Liver (tissue), 9 donors: ENCODE measurements around the gene VEPH1. TPM values are rescaled to one million over a fixed set of nuclear protein-coding genes. Genes with fewer than 3 reads are reported as not detected.

Source experiments
- DNase-seq: peaks from one replicate; pipeline ENCODE4 v3.0.0-alpha.2; 2017; ENCODE audit warnings: low spot score
- H3K27ac ChIP-seq, 2 donors: one replicate each; pipeline ENCODE4 v1.7.0; 2013; ENCODE audit warnings: inconsistent platforms in 2 of 2, low read length in 2 of 2, control low read depth in 1 of 2, low read depth in 1 of 2, mild to moderate bottlenecking in 1 of 2
- H3K27me3 ChIP-seq, 4 donors: one replicate each; pipeline versions ENCODE4 v1.6.1 to v1.7.0; 2013; ENCODE audit warnings: low read length in 3 of 4, inconsistent platforms in 1 of 4, mild to moderate bottlenecking in 1 of 4, moderate library complexity in 1 of 4; ENCODE audit not compliant: control insufficient read depth in 4 of 4, insufficient read depth in 4 of 4
- H3K36me3 ChIP-seq, 4 donors: one replicate each; pipeline versions ENCODE4 v1.6.1 to v1.7.0; 2013; ENCODE audit warnings: low read length in 3 of 4, mild to moderate bottlenecking in 3 of 4, low read depth in 1 of 4, moderate library complexity in 1 of 4; ENCODE audit not compliant: control insufficient read depth in 4 of 4, insufficient read depth in 3 of 4
- H3K4me1 ChIP-seq, 4 donors: one replicate each; pipeline versions ENCODE4 v1.6.1 to v1.7.0; 2013; ENCODE audit warnings: low read length in 3 of 4, mild to moderate bottlenecking in 3 of 4, moderate library complexity in 1 of 4; ENCODE audit not compliant: control insufficient read depth in 4 of 4, insufficient read depth in 4 of 4
- H3K4me3 ChIP-seq, 3 donors: one replicate each; pipeline versions ENCODE4 v1.6.1 to v1.7.0; 2013; ENCODE audit warnings: low read length in 3 of 3, control low read depth in 1 of 3, low read depth in 1 of 3, mild to moderate bottlenecking in 1 of 3
- H3K9ac ChIP-seq, 2 donors: one replicate each; pipeline ENCODE4 v1.7.0; 2013; ENCODE audit warnings: low read length in 2 of 2, mild to moderate bottlenecking in 2 of 2, moderate library complexity in 2 of 2, control low read depth in 1 of 2, low read depth in 1 of 2
- H3K9me3 ChIP-seq, 4 donors: one replicate each; pipeline versions ENCODE4 v1.6.1 to v1.7.0; 2013; ENCODE audit warnings: low read length in 3 of 4; ENCODE audit not compliant: control insufficient read depth in 4 of 4
- EGR1 ChIP-seq, 2 donors: IDR thresholded peaks; 2 replicates each; pipeline ENCODE4 v1.6.1; 2016 to 2018; ENCODE audit warnings: antibody characterized with exemption in 2 of 2, low read depth in 2 of 2
- FOXA1 ChIP-seq: IDR thresholded peaks from 2 replicates; pipeline ENCODE4 v1.6.1; 2016; ENCODE audit warnings: antibody characterized with exemption
- FOXA2 ChIP-seq: IDR thresholded peaks from 2 replicates; pipeline ENCODE4 v1.6.1; 2016; ENCODE audit warnings: antibody characterized with exemption
- GABPA ChIP-seq, 2 donors: IDR thresholded peaks in 1 of 2; conservative IDR thresholded peaks in 1 of 2; 2 replicates each; pipeline ENCODE4 v1.6.1; 2016; ENCODE audit warnings: antibody characterized with exemption in 2 of 2, mild to moderate bottlenecking in 1 of 2, moderate library complexity in 1 of 2
- HNF4G ChIP-seq: IDR thresholded peaks from 2 replicates; pipeline ENCODE4 v1.6.1; 2016; ENCODE audit warnings: antibody characterized with exemption
- JUND ChIP-seq, 2 donors: IDR thresholded peaks; 2 replicates each; pipeline ENCODE4 v1.6.1; 2016; ENCODE audit warnings: antibody characterized with exemption in 2 of 2
- NR2F2 ChIP-seq: IDR thresholded peaks from 2 replicates; pipeline ENCODE4 v1.6.1; 2016; ENCODE audit warnings: antibody characterized with exemption
- RAD21 ChIP-seq, 2 donors: IDR thresholded peaks; 2 replicates each; pipeline ENCODE4 v1.6.1; 2016; ENCODE audit warnings: antibody characterized with exemption in 2 of 2, mild to moderate bottlenecking in 2 of 2
- RXRA ChIP-seq, 2 donors: IDR thresholded peaks; 2 replicates each; pipeline ENCODE4 v1.6.1; 2017 to 2018; ENCODE audit warnings: antibody characterized with exemption in 2 of 2, mild to moderate bottlenecking in 1 of 2
- TAF1 ChIP-seq: conservative IDR thresholded peaks from 2 replicates; pipeline ENCODE4 v1.6.1; 2016; ENCODE audit warnings: antibody characterized with exemption, mild to moderate bottlenecking
- YY1 ChIP-seq: IDR thresholded peaks from 2 replicates; pipeline ENCODE4 v1.6.1; 2016; ENCODE audit warnings: antibody characterized with exemption, mild to moderate bottlenecking
- WGBS: extraction: QIAGEN DNeasy Blood & Tissue Kit; methylation state at CpG from one replicate; pipeline ENCODE4 v1.1.7; 2013; 5-methylcytosine and 5-hydroxymethylcytosine counted together
- polyA plus RNA-seq, 2 donors: library from polyadenylated mRNA; stranded (reverse) in 1 of 2; unstranded in 1 of 2; fragments of 200-250 nt in 1 of 2; fragments of >200 nt in 1 of 2; fragmentation: Nextera tagmentation in 1 of 2; extraction: Ambion mirVana in 1 of 2; gene quantifications; one replicate each; pipeline versions ENCODE4 v1.2.1 to v1.2.3, GENCODE V29; 2013 to 2015
- total RNA-seq, 2 donors: library from RNA; depleted of rRNA; stranded (reverse); fragments of >200 nt; gene quantifications; one replicate each; pipeline ENCODE4 v1.2.3, GENCODE V29; 2014
- TF ChIP-seq, protein P1 (sequence below): fragments of 150-350 bp; IDR thresholded peaks from 2 replicates; pipeline ENCODE4 v1.5.1; 2017; ENCODE audit warnings: improper control_type of control experiment, low read depth, low read length; ENCODE audit not compliant: missing input control
- TF ChIP-seq, protein P2 (sequence below): IDR thresholded peaks from 2 replicates; pipeline ENCODE4 v1.6.1; 2016; ENCODE audit warnings: antibody characterized with exemption
- TF ChIP-seq, protein P3 (sequence below): IDR thresholded peaks from 2 replicates; pipeline ENCODE4 v1.6.1; 2016; ENCODE audit warnings: antibody characterized with exemption
- TF ChIP-seq, protein P4 (sequence below): IDR thresholded peaks from 2 replicates; pipeline ENCODE4 v1.6.1; 2016; ENCODE audit warnings: antibody characterized with exemption, mild to moderate bottlenecking
- donor health status: healthy.
- donor health status: healthy.
- donor health status: healthy.
- donor health status: healthy.
- donor health status: healthy.

The VEPH1 gene
- total and polyA plus RNA-seq, 4 donors = 0.60 to 3.3 (median 1.2) TPM

DNA sequence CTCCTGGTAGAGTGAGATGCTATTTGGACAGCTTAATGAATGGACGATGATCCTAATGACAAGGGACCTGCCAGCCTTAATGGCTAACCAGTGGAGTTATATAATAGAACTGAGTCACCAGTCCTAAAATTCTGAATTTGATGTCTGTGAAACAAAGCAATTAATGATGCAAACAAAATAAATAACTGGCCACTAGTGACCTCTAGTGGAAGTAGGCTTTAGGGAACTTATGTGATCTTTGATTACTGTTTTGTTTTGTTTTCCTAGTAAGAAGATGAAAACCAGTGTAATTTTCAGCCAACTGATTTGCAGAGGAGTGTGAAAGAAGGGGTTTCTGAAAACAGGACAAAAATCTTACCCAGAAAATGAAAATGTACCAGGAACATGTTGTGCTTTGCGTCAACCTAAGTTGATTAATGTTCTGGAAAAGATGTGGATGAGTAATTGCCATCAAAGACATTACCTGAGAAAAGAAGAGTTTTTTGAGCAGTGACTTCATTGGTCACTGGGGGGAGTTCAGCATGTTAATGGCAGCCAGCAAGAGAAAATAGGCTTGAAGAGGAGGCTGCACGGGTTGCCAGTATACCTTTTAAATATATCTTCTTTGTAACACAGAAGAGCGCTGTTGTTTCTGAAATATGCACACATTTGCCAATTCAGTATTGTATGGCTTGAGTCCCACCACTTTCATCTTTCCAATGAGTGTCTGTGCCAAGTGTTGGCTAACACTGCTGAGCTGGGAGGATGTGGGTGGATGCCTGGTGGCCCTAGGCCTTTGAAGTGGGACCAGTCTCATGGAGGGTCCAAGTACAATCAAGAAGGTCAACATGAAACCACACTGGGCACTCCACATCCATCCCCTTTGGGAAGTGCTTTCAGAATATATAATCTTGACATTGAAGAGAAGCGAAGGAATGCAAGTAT is 9.3 kb downstream of the VEPH1 start:
- H3K27me3 ChIP-seq = no peaks in the 10 kb centered on the region
- 83% methylated on average over 5 of the region's 5 CpGs for WGBS
- no peak for TF ChIP-seq JUND (IDR thresholded peaks at IDR 0.05)
- TF ChIP-seq, protein P1, sequence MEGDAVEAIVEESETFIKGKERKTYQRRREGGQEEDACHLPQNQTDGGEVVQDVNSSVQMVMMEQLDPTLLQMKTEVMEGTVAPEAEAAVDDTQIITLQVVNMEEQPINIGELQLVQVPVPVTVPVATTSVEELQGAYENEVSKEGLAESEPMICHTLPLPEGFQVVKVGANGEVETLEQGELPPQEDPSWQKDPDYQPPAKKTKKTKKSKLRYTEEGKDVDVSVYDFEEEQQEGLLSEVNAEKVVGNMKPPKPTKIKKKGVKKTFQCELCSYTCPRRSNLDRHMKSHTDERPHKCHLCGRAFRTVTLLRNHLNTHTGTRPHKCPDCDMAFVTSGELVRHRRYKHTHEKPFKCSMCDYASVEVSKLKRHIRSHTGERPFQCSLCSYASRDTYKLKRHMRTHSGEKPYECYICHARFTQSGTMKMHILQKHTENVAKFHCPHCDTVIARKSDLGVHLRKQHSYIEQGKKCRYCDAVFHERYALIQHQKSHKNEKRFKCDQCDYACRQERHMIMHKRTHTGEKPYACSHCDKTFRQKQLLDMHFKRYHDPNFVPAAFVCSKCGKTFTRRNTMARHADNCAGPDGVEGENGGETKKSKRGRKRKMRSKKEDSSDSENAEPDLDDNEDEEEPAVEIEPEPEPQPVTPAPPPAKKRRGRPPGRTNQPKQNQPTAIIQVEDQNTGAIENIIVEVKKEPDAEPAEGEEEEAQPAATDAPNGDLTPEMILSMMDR = peak; percentile 49
- TF ChIP-seq FOXA2 = no peak
- no peak for TF ChIP-seq NR2F2
- TF ChIP-seq RAD21 (IDR thresholded peaks at IDR 0.05) = peak; percentile 74 to 76
- TF ChIP-seq, protein P2, sequence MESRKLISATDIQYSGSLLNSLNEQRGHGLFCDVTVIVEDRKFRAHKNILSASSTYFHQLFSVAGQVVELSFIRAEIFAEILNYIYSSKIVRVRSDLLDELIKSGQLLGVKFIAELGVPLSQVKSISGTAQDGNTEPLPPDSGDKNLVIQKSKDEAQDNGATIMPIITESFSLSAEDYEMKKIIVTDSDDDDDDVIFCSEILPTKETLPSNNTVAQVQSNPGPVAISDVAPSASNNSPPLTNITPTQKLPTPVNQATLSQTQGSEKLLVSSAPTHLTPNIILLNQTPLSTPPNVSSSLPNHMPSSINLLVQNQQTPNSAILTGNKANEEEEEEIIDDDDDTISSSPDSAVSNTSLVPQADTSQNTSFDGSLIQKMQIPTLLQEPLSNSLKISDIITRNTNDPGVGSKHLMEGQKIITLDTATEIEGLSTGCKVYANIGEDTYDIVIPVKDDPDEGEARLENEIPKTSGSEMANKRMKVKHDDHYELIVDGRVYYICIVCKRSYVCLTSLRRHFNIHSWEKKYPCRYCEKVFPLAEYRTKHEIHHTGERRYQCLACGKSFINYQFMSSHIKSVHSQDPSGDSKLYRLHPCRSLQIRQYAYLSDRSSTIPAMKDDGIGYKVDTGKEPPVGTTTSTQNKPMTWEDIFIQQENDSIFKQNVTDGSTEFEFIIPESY = no peak
- H3K4me1 ChIP-seq = no peaks in the 10 kb centered on the region
- H3K9me3 ChIP-seq = no peaks in the 10 kb centered on the region
- no peak overlapping the region for H3K27ac ChIP-seq
- no peaks in the 10 kb centered on the region for H3K36me3 ChIP-seq
- H3K4me3 ChIP-seq = no peak overlapping the region
- H3K9ac ChIP-seq = no peak overlapping the region
- DNase-seq = no peak

DNA sequence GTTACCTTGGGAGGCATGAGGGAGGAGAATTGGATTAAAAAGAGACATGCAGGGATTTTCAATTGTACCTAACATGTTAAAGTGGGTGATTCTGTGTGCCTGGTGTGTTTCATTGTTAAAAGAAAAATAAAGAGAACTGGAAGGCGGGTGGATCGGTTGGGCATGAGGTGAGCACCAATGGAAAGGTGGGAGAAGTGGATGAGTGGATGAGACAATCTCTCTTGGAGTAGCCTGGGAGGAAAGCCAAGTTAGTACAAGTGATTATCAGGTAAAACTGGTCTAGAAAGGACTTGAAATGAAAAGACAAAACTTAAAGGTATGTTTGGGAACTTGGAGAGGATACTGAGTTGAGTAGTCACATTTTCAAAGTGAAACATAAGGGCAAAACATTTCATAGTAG is 12.1 kb downstream of the VEPH1 start:
- Histone ChIP-seq H3K27me3 (no peaks in the 10 kb centered on the region), H3K4me3 (no peak overlapping the region), H3K36me3 (no peaks in the 10 kb centered on the region), H3K9me3 (no peaks in the 10 kb centered on the region), H3K27ac (no peak overlapping the region), H3K4me1 (no peaks in the 10 kb centered on the region), H3K9ac (no peak overlapping the region)
- TF ChIP-seq YY1 = no peak
- no peak for TF ChIP-seq FOXA2
- TF ChIP-seq, protein P3, sequence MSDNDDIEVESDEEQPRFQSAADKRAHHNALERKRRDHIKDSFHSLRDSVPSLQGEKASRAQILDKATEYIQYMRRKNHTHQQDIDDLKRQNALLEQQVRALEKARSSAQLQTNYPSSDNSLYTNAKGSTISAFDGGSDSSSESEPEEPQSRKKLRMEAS = no peak
- TF ChIP-seq EGR1 (IDR thresholded peaks at IDR 0.05; ENCODE audit: low read depth in 2 of 2) = no peak
- 91% methylated on average over 2 of the region's 2 CpGs for WGBS
- DNase-seq = no peak

DNA sequence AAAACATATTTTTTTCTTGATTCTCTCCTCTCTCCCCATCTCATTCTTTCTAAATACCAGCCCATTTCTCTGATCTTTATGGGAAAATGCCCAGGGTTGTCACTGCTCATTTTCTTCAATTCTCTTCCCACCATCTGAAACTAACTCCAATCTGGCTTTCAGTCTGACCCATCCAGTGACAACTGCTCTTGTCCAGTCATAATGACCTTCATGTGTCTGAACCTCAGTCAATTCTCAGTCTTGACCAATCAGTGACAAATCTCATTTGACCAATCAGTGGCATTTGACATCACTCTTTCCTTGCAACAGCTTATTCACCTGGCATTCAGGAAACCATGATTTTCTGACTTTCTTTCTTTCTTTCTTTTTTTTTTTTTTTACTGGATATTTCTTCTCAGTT is 15.1 kb downstream of the VEPH1 start:
- H3K4me1 ChIP-seq = no peaks in the 10 kb centered on the region
- no peak for DNase-seq
- H3K9ac ChIP-seq = no peak overlapping the region
- H3K36me3 ChIP-seq = no peaks in the 10 kb centered on the region
- H3K27me3 ChIP-seq = no peaks in the 10 kb centered on the region
- H3K9me3 ChIP-seq = no peaks in the 10 kb centered on the region
- no peak overlapping the region for H3K4me3 ChIP-seq
- H3K27ac ChIP-seq = no peak overlapping the region
- no peak for TF ChIP-seq YY1
- no peak for TF ChIP-seq GABPA (IDR thresholded peaks at IDR 0.05 in 1 of 2, conservative IDR thresholded peaks at IDR 0.05 in 1 of 2)
- TF ChIP-seq, protein P3 = no peak
- TF ChIP-seq, protein P4, sequence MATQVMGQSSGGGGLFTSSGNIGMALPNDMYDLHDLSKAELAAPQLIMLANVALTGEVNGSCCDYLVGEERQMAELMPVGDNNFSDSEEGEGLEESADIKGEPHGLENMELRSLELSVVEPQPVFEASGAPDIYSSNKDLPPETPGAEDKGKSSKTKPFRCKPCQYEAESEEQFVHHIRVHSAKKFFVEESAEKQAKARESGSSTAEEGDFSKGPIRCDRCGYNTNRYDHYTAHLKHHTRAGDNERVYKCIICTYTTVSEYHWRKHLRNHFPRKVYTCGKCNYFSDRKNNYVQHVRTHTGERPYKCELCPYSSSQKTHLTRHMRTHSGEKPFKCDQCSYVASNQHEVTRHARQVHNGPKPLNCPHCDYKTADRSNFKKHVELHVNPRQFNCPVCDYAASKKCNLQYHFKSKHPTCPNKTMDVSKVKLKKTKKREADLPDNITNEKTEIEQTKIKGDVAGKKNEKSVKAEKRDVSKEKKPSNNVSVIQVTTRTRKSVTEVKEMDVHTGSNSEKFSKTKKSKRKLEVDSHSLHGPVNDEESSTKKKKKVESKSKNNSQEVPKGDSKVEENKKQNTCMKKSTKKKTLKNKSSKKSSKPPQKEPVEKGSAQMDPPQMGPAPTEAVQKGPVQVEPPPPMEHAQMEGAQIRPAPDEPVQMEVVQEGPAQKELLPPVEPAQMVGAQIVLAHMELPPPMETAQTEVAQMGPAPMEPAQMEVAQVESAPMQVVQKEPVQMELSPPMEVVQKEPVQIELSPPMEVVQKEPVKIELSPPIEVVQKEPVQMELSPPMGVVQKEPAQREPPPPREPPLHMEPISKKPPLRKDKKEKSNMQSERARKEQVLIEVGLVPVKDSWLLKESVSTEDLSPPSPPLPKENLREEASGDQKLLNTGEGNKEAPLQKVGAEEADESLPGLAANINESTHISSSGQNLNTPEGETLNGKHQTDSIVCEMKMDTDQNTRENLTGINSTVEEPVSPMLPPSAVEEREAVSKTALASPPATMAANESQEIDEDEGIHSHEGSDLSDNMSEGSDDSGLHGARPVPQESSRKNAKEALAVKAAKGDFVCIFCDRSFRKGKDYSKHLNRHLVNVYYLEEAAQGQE = no peak
- TF ChIP-seq TAF1 = no peak
- no peak for TF ChIP-seq FOXA2
- TF ChIP-seq NR2F2 = no peak
- TF ChIP-seq RAD21 (IDR thresholded peaks at IDR 0.05) = no peak
- TF ChIP-seq EGR1 (IDR thresholded peaks at IDR 0.05; ENCODE audit: low read depth in 2 of 2) = no peak
- TF ChIP-seq FOXA1 = no peak
- TF ChIP-seq HNF4G = no peak
- no peak for TF ChIP-seq RXRA (IDR thresholded peaks at IDR 0.05)
- TF ChIP-seq, protein P1 = no peak
